ENCODE results near the gene MRPL53. TPM values are rescaled to one million over a fixed set of nuclear protein-coding genes. Genes with fewer than 3 reads are reported as not detected.

Gene MRPL53
- total and polyA plus RNA-seq, 2 of the 13 experiments (the other 11 are each of a cell fraction or from before 2014, with no cell fraction given) = 34.3 to 51.9 TPM

GRCh38 chr2:74472086-74472944, at the start of gene MRPL53 (continued):
- TF ChIP-seq CTCF (CRISPR knock-in tag; IDR thresholded peaks at IDR 0.05) (peak; percentile 42; the same call in 1 of the 2 replicates), HNRNPK (IDR thresholded peaks at IDR 0.05; ENCODE audit: low read depth, low read length, poor library complexity, severe bottlenecking) (no peak), ZNF207 (IDR thresholded peaks at IDR 0.05; ENCODE audit: borderline replicate concordance) (no peak), ZNF660 (CRISPR knock-in tag; IDR thresholded peaks at IDR 0.05; ENCODE audit: borderline replicate concordance, low read depth) (peak; percentile 26; the same call in 1 of the 2 replicates), ONECUT2 (CRISPR knock-in tag; IDR thresholded peaks at IDR 0.05) (no peak), NFYC (CRISPR knock-in tag; IDR thresholded peaks at IDR 0.05) (peak; percentile 73), SP5 (CRISPR knock-in tag; IDR thresholded peaks at IDR 0.05; ENCODE audit: borderline replicate concordance, low read depth) (peak; percentile 46; the same call in 1 of the 2 replicates), ZNF784 (CRISPR knock-in tag; IDR thresholded peaks at IDR 0.05; ENCODE audit: borderline replicate concordance) (peak; percentile 98; the same call in 1 of the 2 replicates), ZNF430 (CRISPR knock-in tag; IDR thresholded peaks at IDR 0.05) (peak; percentile 74; the same call in 1 of the 2 replicates), IRF2 (CRISPR knock-in tag; IDR thresholded peaks at IDR 0.05) (peak; percentile 97), PHB2 (IDR thresholded peaks at IDR 0.05; ENCODE audit: partially characterized antibody) (no peak), MAFF (IDR thresholded peaks at IDR 0.05; ENCODE audit: low read depth, low read length) (no peak), NRL (CRISPR knock-in tag; IDR thresholded peaks at IDR 0.05; ENCODE audit: borderline replicate concordance) (peak; percentile 98; the same call in 1 of the 2 replicates), ZNF17 (CRISPR knock-in tag; IDR thresholded peaks at IDR 0.05) (0 out of 2 replicates have a peak, but pooled peaks have one; percentile 74), ZHX2 (IDR thresholded peaks at IDR 0.05; ENCODE audit: low read depth) (peak; percentile 93), ZHX2 (CRISPR knock-in tag; IDR thresholded peaks at IDR 0.05; ENCODE audit: borderline replicate concordance) (no peak)
- TF ChIP-seq, protein P1, sequence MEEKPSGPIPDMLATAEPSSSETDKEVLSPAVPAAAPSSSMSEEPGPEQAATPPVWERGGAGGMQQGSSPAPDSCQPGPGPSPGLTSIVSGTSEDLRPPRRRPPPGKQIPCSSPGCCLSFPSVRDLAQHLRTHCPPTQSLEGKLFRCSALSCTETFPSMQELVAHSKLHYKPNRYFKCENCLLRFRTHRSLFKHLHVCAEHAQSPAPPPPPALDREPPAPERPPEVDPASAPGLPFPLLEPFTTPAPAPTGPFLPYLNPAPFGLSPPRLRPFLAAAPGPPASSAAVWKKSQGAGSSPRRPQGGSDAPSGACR (CRISPR knock-in tag; IDR thresholded peaks at IDR 0.05) = peak; percentile 98
- TF ChIP-seq, protein P2, sequence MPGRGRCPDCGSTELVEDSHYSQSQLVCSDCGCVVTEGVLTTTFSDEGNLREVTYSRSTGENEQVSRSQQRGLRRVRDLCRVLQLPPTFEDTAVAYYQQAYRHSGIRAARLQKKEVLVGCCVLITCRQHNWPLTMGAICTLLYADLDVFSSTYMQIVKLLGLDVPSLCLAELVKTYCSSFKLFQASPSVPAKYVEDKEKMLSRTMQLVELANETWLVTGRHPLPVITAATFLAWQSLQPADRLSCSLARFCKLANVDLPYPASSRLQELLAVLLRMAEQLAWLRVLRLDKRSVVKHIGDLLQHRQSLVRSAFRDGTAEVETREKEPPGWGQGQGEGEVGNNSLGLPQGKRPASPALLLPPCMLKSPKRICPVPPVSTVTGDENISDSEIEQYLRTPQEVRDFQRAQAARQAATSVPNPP (CRISPR knock-in tag; IDR thresholded peaks at IDR 0.05) = peak; percentile 98

Measured in HepG2 (cell line).